K562 (cell line): ENCODE results near the gene RASAL3. TPM values are rescaled to one million over a fixed set of nuclear protein-coding genes. Genes with fewer than 3 reads are reported as not detected.

Source experiments
- ATAC-seq: fragments of 200-7000 bp; cut with Tn5 transposase; 3 replicates; pipeline ENCODE4 v1.9.1; 2020; ENCODE audit warnings: moderate library complexity
- BruUV-seq: library from RNA; stranded (reverse); fragments of 400-500 nt; replicated peaks from 2 replicates; lab custom pipeline; 2021; lab: Mats Ljungman, UMichigan
- CTCF ChIA-PET: fragments of 300-600 bp; formaldehyde crosslinking; extraction: SDS; loops from one replicate; lab custom pipeline; 2021; ENCODE audit warnings: low intra/inter-chr PET ratio; lab: Yijun Ruan, JAX
- POLR2A ChIA-PET: fragments of 300-600, 350-650 bp; sonication (Branson Sonifier 250); formaldehyde crosslinking; extraction: SDS; loops from one replicate; lab custom pipeline; 2021; ENCODE audit warnings: antibody characterized with exemption, inconsistent platforms; lab: Yijun Ruan, JAX
- DNase-seq, 4 experiments: peaks; one replicate each; pipeline versions ENCODE4 v3.0.0 to v3.0.0-alpha.2; 2011 to 2018; ENCODE audit warnings: low spot score in 3 of 4, mixed read lengths in 3 of 4; ENCODE audit errors: extremely low read depth in 1 of 4
- FAIRE-seq: peaks from 2 replicates; lab custom pipeline; 2011; peaks lifted over from hg19 to GRCh38; lab: Jason Lieb, UNC
- H2AFZ ChIP-seq: 2 replicates; pipeline ENCODE4 v1.6.0; 2011; ENCODE audit warnings: low read depth, low read length, control low read depth, inconsistent platforms
- H3K27ac ChIP-seq: fragments of 200-600 bp; 3 replicates; pipeline ENCODE4 v1.8.0; 2011; ENCODE audit warnings: low read depth, mild to moderate bottlenecking, control low read depth, inconsistent platforms, low read length, moderate library complexity, mixed read lengths; ENCODE audit errors: extremely low read depth
- H3K27me3 ChIP-seq, 2 experiments: fragments of 300-600 bp in 1 of 2; 2 replicates in 1 of 2; 3 replicates in 1 of 2; pipeline versions ENCODE4 v1.6.0 to v1.8.0; 2011; ENCODE audit warnings: inconsistent platforms in 2 of 2, low read length in 2 of 2, mild to moderate bottlenecking in 1 of 2, mixed read lengths in 1 of 2, moderate library complexity in 1 of 2; ENCODE audit not compliant: control insufficient read depth in 2 of 2, insufficient read depth in 2 of 2
- H3K36me3 ChIP-seq: fragments of 300-600 bp; 3 replicates; pipeline ENCODE4 v1.8.0; 2011; ENCODE audit warnings: mild to moderate bottlenecking, low read length, inconsistent platforms; ENCODE audit not compliant: control insufficient read depth, insufficient read depth
- H3K4me1 ChIP-seq, 2 experiments: fragments of 200-600 bp in 1 of 2; replicated peaks in 1 of 2; 2 replicates in 1 of 2; 3 replicates in 1 of 2; pipeline versions ENCODE4 v1.5.1 to v1.8.0; 2011; ENCODE audit warnings: inconsistent platforms in 2 of 2, low read length in 2 of 2, mild to moderate bottlenecking in 1 of 2, mixed read lengths in 1 of 2, moderate library complexity in 1 of 2; ENCODE audit not compliant: control insufficient read depth in 2 of 2, insufficient read depth in 2 of 2
- H3K4me2 ChIP-seq: 2 replicates; pipeline ENCODE4 v1.6.1; 2011; ENCODE audit warnings: low read length, control low read depth, inconsistent platforms, mixed read lengths; ENCODE audit not compliant: insufficient read depth
- H3K4me3 ChIP-seq: fragments of 200-600 bp; sonication (generic), shearing (Covaris generic); 2 replicates; pipeline ENCODE4 v1.5.1; 2016; ENCODE audit warnings: control low read depth, inconsistent platforms
- H3K79me2 ChIP-seq: fragments of 200-600 bp; 3 replicates; pipeline ENCODE4 v1.8.0; 2011; ENCODE audit warnings: low read length, inconsistent platforms; ENCODE audit not compliant: control insufficient read depth, insufficient read depth
- H3K9ac ChIP-seq, 2 experiments: 2 replicates each; pipeline versions ENCODE4 v1.6.0 to v1.6.1; 2011; ENCODE audit warnings: low read depth in 2 of 2, low read length in 2 of 2, control low read depth in 1 of 2, inconsistent platforms in 1 of 2, mild to moderate bottlenecking in 1 of 2, mixed read lengths in 1 of 2; ENCODE audit not compliant: insufficient read depth in 1 of 2
- H3K9me1 ChIP-seq: one replicate; pipeline ENCODE4 v1.6.0; 2011; ENCODE audit warnings: inconsistent platforms, mild to moderate bottlenecking, low read length, moderate library complexity; ENCODE audit not compliant: control insufficient read depth, insufficient read depth
- H3K9me3 ChIP-seq: replicated peaks from 2 replicates; pipeline ENCODE4 v1.5.1; 2011; ENCODE audit warnings: low read depth, low read length, inconsistent platforms; ENCODE audit not compliant: control insufficient read depth, insufficient read depth
- H4K20me1 ChIP-seq: replicated peaks from 2 replicates; pipeline ENCODE4 v1.6.1; 2011; ENCODE audit warnings: low read length, inconsistent platforms, mixed read lengths; ENCODE audit not compliant: control insufficient read depth, insufficient read depth
- CBX5 ChIP-seq: IDR thresholded peaks from 2 replicates; pipeline ENCODE4 v1.6.1; 2014; ENCODE audit warnings: low read depth, borderline replicate concordance
- CEBPB ChIP-seq: fragments of 450-650 bp; IDR thresholded peaks from 2 replicates; pipeline ENCODE4 v1.6.1; 2016; ENCODE audit warnings: missing genetic modification characterization, missing compliant biosample characterization
- CEBPG ChIP-seq, 3 experiments: fragments of 200-800 bp in 1 of 3; sonication (Bioruptor generic) in 1 of 3; sonication (generic) in 1 of 3; formaldehyde crosslinking in 1 of 3; IDR thresholded peaks in 2 of 3; conservative IDR thresholded peaks in 1 of 3; 2 replicates each; pipeline versions ENCODE4 v1.6.1 to v1.8.0; 2016 to 2022; ENCODE audit warnings: missing compliant biosample characterization in 2 of 3, missing genetic modification characterization in 2 of 3, mild to moderate bottlenecking in 1 of 3, missing genetic modification reagents in 1 of 3
- CUX1 ChIP-seq: fragments of 200-800 bp; sonication (Bioruptor generic); IDR thresholded peaks from 2 replicates; pipeline ENCODE4 v1.6.1; 2016; ENCODE audit warnings: missing genetic modification characterization, missing compliant biosample characterization
- L3MBTL2 ChIP-seq: fragments of 450-650 bp; IDR thresholded peaks from 2 replicates; pipeline ENCODE4 v1.6.1; 2016; ENCODE audit warnings: mild to moderate bottlenecking, moderate library complexity
- ZFP1 ChIP-seq: fragments of 450-650 bp; formaldehyde crosslinking; IDR thresholded peaks from 2 replicates; pipeline ENCODE4 v1.4.0; 2020; ENCODE audit warnings: mild to moderate bottlenecking, mixed read lengths
- ZNF512 ChIP-seq: IDR thresholded peaks from 2 replicates; pipeline ENCODE4 v1.6.1; 2016; ENCODE audit warnings: missing genetic modification characterization, missing compliant biosample characterization
- WGBS: fragments of 100-300 bp; shearing (Covaris generic); methylation state at CpG from one replicate; pipeline ENCODE4 v1.1.6; 2016; ENCODE audit warnings: low coverage, mixed read lengths; ENCODE audit not compliant: insufficient coverage; ENCODE audit errors: missing lambda C conversion rate; 5-methylcytosine and 5-hydroxymethylcytosine counted together
- in situ Hi-C: fragments of 300-500 bp; cut with MboI; formaldehyde crosslinking; loops from 4 replicates; pipeline ENCODE4 v1.15.0; 2018; ENCODE audit warnings: inconsistent platforms, mixed read lengths
- intact Hi-C: fragments of 100-400 bp; cut with micrococcal nuclease; formaldehyde crosslinking; loops from 2 replicates; pipeline ENCODE4 v1.14.2; 2022
- polyA plus RNA-seq, 8 experiments: library from polyadenylated mRNA; depleted of rRNA in 4 of 8; stranded (reverse) in 5 of 8; unstranded in 3 of 8; fragments of >200 nt; fragmentation: Nextera tagmentation in 2 of 8; fragmentation: Illumina TruSeq in 1 of 8; extraction: Ambion mirVana in 2 of 8; extraction: Trizol in 1 of 8; gene quantifications; 2 replicates each; pipeline versions ENCODE4 v1.2.1 to v1.2.3, GENCODE V29; 2011 to 2014; ENCODE audit warnings: inconsistent platforms in 1 of 8, missing spikeins in 1 of 8
- total RNA-seq, 7 experiments: library from RNA; depleted of rRNA in 6 of 7; stranded (reverse); fragments of >200 nt in 6 of 7; fragmentation: Illumina TruSeq in 2 of 7; extraction: Trizol in 2 of 7; gene quantifications; 2 replicates each; pipeline versions ENCODE4 v1.2.1 to v1.2.3, GENCODE V29; 2011 to 2021; ENCODE audit warnings: low replicate concordance in 1 of 7

Gene RASAL3
- total and polyA plus RNA-seq, 9 of the 15 experiments (the other 6 are each of a cell fraction or from before 2014, with no cell fraction given), result 0.07 to 0.44 TPM; not detected in 7

- FAIRE-seq, result no peak
- no peaks in the 10 kb centered on the region for H3K9me3 ChIP-seq
- no peak overlapping the region for H3K4me3 ChIP-seq
- intact Hi-C loops, result no loop called here
- no peak for ATAC-seq
- H3K27me3 ChIP-seq, result peaks cover 10 to 25% of the 10 kb centered on the region in 2 experiments; a peak in 4 of 5 replicates
- H3K4me2 ChIP-seq, result no peak overlapping the region
- H3K27ac ChIP-seq, result no peak overlapping the region
- TF ChIP-seq CEBPB (tag) (peak; percentile 41; the same call in 1 of the 2 replicates), L3MBTL2 (no peak), CEBPG (CRISPR knock-in tag; IDR thresholded peaks at IDR 0.05) (no peak), CEBPG (tag; conservative IDR thresholded peaks at IDR 0.05 in 1 of 2, IDR thresholded peaks at IDR 0.05 in 1 of 2) (peak in 1 of 2 experiments; percentile 36; a peak in 1 of 4 replicates), ZFP1 (CRISPR knock-in tag) (no peak), CBX5 (no peak), CUX1 (CRISPR knock-in tag) (no peak), ZNF512 (peak; percentile 86)
- no peak for DNase-seq
- H2AFZ ChIP-seq, result no peak overlapping the region
- BruUV-seq, result no TSS peak
- H3K36me3 ChIP-seq, result no peaks in the 10 kb centered on the region
- peaks cover 3 to 20% of the 10 kb centered on the region in 2 experiments; a peak in 4 of 5 replicates for H3K4me1 ChIP-seq
- ChIA-PET POLR2A (interaction anchor here (0.7 to 1.4 kb wide), 3 partner anchors 16 to 1047 kb away, joined by 3 to 5 read pairs (median 3); partner anchors contain the start of gene AKAP8L), CTCF (no interaction called here)
- H3K9me1 ChIP-seq, result no peaks in the 10 kb centered on the region
- no peak overlapping the region for H3K9ac ChIP-seq
- 18% methylated on average over 5 of the region's 6 CpGs for WGBS
- no peaks in the 10 kb centered on the region for H3K79me2 ChIP-seq
- in situ Hi-C loops, result no loop called here
- H4K20me1 ChIP-seq, result no peaks in the 10 kb centered on the region
These were observed 3.4 kb upstream of the RASAL3 start for GRCh38 chr19:15467734-15468214.
